GM19324 (cell line): Measurements from ENCODE around the gene DIPK1B.

Experiments
- ATAC-seq: cut with Tn5 transposase; IDR thresholded peaks from one replicate; pipeline ENCODE4 v1.9.1; 2021; ENCODE audit warnings: mild to moderate bottlenecking, moderate library complexity; ENCODE audit not compliant: unreplicated experiment, low FRiP score

Gene DIPK1B

DNA sequence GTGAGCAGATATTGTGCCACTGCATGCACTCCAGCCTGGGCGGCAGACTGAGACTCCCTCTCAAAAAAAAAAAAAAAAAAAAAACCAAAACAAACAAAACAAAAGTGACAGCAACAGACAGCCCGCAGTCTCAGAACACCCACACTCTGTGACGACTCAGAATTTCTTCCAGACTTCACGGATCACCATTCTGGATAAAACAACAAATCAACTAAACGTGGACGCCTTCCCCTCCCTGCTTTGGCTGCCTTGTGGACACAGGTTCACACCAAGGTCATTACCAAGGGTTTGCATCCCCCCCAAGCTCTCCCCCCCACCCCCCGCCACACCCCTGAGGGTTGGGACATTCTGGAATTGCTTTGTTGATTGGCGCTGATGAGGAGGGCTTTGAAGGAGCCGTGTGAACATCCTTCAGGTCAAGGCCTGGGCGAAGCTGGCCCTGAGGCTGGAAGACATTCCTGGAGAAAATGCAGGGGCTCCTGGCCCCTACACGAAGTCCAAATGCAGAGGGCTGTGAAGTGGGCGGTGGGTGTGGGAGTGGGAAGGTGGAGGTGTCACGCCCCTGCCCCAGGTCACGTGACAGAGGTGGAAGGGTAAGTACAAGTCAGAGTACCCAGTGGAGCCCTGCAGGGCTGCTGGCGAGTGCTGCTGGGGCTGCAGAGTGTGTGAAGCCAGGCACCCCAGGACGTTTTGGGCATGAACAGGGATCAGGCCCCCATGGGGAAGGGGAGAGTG, 20.2 kb downstream of the DIPK1B start:
- no peak for ATAC-seq

DNA sequence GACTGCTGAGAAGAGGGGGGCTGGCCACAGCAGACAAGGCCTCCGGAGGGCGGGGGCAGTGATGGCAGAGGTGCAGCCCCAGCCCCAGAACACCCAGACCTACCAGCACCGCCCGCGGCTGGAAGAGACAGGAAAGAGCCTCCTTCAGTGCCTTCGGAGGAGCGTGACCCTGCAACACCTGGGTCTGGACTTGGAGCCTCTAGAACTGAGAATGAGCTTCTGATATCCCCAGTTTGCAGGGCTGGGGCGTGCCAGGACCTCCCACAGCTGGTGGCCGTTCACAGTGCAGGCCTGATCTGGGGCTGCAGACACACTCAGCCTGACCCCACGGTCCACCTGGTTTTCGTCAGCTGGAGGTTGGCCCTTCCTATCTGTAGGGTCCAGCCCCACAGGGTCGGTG, 21.2 kb downstream of the DIPK1B start:
- no peak for ATAC-seq

DNA sequence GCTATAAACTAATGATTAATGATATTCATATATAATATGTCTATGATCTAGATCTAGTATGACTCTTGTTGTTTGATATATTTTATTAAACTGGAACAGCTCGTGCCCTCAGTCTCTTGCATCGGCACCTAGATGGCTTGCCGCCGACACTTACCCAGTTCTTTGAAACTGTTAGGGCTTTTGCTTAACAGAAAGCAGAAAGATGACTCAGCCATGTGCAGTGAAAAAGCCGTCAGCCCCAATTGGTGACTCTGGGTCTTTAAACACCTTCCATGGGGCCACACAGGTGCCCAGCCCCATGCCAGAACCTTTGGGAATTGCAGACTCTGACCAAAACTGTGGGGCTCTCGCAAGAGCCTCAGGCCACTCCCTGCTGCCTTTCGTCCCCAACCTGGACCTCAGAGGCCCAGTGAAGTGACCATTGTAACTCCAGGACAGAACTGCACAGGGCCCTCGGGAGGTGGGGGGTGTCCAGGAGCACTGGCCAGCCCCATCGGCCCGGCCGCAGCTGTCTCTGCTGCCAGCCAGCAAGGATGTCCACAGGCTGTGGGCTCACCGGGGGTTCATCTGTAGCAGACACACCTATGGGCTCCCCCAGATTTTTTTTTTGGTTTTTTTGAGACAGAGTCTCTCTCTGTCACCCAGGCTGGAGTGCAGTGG, 22.6 kb downstream of the DIPK1B start:
- no peak for ATAC-seq

DNA sequence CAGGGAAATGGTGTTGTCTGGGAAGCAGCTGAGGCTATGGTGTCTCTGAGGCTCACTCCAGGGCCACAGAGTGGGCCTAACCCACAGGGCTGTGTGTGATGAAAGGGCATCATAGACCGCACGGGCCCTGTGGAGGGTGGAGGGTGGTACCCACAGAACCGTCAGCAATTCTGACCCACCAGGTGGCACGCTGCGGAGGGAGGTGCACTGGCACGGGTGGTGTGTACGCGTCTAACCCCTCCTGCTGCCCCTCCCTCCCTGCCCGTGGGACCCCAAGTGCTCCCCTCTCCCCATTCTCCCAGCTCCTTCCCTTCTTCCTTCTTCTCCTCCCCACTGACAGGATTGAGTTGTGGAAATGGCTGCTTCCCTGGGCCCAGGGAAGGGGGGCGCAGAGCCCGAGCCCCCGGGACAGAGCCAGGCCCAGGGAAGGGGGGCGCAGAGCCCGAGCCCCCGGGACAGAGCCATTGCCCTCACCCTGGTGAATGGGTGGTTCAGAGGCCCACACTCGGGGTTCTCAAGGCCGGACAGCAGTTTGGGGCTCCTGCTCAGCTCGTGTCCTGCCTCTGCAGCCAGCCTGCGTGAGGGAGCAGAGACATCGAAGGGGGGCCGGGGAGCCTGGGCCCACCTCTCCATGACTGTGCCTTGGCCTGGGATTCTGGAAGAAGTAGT, 23.6 kb downstream of the DIPK1B start:
- no peak for ATAC-seq

DNA sequence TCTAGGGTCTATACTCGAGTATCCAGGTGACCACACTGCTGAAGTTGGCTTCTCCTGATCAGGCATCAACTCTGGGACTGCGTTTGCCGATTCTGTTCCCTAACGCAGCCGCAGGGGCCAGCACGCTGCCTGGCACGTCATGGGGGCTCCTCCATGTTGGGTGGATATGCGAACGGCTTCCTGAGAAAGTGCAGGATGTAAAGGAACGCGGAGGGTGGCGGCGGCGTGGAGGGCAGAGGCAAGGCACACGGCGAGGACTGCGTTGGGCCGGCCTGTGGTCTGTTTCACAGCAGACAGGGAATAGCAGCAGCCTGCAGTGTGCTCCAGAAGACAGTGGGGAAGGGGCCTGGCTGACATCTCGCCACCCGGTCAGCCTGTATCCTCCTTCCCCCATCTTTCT, 26.6 kb downstream of the DIPK1B start:
- no peak for ATAC-seq

DNA sequence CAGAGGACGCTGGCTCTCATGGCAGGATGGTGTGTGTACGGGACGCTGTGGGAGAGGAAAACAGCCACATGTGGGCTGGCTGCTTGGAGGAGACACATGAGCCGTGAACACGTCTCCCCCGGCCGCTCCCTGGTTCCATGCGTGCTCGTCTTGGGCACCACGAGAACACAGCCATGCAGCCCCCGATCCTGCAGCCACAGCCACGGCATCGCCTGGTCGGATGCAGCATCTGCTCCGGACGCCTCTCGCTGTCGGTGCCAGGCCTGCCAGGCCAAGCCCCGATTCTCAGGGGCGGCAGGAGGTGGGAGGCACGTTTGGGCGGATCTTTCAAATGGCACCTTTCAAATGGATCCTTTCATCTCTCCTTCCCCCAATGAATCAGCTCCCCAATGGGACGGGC, 27.1 kb downstream of the DIPK1B start:
- no peak for ATAC-seq

DNA sequence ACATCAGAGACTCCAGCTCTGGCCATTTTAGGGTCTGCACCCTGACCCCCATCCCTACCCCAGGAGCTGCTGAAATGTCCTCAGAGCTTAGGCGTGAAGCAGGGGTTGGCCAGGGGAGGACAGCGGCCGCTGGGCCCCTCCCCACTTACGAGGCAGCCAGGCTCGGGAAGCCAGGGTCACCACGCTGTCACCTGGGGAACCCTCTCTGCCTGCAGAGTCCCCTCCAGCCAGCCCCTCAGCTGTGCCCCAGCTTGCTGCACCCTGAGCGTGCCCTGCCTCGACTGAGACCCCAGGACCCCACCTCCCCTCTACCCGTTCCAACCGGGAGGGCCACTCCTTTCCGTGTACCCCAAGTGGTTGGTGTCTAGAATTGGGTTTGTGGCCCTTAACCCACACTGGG, 27.7 kb downstream of the DIPK1B start:
- no peak for ATAC-seq

DNA sequence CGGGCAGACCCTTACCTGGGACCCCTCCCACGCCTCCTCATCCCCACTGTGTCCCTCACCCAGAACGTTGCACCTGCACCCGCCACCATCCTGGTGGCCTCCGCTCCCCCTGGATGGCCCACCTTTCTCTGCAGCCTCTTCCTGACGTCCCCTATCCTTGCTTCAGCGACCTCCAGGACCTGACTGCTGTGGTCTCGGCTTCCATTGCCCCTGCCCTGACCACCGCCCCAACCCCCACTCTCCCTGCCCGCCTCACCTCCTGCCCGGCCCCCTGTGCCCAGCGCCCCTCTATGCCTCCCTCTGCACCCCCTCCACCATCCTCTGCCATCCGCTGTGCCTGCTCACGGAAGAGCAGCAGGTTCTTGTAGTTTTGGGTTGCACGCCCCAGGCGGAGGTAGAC, 28.1 kb downstream of the DIPK1B start:
- ATAC-seq: no peak

DNA sequence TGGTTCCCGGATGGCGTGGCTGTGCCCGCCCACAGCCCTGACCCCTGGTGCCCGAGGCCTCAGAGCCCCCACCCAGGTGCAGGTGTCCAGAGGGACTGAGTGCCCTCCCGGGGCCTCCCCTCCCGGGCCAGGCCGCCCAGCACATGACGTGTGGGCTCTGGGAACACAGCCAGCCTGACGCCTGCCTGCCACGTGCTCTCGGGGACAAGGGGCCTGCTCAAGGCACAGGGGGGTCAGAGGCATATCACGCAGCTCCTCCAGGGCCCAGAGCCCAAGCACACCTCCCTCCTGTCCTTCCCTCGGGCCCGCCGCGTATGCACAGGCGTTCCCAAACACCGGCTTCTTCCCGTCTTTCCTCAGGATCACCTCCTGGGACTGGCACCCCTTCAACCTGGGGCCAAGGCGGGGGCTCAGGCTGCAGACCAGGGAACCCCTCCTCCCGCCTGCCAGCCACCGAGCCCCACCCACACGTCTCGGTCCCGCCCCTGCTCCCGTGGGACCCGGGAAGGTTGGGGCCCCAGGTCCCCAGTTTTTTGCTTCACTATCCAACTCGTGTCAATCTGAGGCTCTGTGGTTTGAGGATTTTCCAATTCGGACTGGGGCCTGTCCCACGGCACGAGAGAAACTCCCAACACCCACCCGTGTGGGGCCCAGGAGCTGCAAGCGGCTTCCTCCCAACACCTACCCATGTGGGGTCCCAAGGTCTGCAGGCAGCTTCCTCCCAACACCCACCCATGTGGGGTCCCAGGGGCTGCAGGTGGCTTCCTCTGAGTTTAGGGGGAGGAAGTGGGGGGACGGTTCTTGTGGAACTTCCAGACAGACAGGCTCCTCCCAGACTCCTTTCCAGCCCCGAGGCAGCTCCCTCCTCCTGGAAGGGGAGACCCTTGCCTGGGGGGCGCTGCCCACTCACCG, 28.9 kb downstream of the DIPK1B start:
- no peak for ATAC-seq

DNA sequence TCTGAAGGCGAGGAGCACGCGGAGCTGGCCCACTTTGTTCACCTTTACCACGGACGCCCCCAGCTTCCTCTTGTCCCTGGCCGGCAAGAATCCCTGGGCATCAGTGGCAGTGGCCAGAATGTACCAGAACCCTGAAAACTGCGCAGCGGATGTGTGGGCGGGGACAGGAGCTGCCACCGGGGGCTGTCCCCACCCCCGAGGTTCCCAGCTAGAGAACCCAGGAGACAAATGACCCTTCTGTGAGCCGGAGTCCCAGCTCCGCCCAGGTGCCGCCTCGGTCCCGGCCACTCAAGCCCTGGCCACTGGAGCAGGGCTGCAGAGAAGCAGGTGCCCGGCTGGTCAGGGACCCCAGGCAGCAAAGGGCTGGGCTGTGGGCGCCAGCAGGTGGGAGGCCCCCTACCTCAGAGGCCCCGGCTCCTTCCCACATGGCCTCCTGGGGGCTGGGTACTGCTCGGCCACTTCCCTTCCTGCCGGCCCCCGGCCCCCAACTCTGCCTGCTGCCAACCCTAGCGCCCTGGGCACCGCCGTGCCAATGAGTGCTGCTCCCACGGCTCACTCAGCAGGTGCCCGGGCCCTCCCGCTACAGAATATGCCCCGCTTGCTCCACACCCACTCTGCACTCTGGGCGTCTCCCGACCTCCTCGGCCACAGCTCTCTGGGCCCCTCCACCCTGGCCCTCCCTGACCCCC, 29.7 kb downstream of the DIPK1B start:
- ATAC-seq: no peak

DNA sequence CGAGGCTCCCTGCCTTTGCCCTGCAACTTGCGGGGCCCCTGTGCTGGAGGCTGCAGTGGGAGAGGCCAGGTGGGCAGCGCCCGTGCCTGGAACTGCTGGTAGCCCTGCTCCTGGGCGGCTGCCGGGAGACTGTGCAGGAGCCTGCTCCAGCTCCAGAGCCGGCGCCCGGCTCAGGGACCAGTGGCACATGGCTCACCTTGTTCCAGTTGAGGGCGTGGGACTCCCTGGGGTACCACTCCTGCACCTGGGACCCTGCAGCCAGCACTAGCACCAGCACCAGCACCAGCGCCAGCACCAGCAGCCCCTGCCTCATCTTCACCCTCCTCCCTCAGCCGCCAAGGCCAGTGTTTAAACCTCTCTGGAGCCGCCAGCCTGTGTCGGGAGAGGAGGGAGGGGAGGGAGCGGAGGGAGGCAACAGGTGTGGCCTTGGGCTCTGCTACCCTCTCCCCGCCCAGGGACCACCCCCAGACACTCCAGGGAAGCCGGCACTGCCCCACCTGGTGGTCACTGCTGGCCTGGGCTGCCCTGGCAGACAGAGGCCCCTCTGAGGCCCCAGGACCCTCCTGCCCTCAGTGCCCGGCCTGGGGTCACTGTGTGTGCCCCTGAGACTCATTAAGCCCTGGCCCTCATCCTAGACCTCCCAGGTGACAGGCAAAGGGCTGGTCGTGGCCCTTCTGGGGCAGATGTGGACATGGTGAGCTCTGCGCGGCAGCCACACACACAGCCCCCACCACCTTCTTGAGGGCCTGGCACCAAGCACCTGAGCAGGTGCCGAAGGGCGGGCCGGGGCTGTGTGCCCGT, 30.4 kb downstream of the DIPK1B start, which contains the start of gene LCN10:
Gene LCN10 (minus strand): TSS at position 350 of the 801 bp plus-strand sequence. CDS start 37 bp downstream, at position 313.
- no peak for ATAC-seq

DNA sequence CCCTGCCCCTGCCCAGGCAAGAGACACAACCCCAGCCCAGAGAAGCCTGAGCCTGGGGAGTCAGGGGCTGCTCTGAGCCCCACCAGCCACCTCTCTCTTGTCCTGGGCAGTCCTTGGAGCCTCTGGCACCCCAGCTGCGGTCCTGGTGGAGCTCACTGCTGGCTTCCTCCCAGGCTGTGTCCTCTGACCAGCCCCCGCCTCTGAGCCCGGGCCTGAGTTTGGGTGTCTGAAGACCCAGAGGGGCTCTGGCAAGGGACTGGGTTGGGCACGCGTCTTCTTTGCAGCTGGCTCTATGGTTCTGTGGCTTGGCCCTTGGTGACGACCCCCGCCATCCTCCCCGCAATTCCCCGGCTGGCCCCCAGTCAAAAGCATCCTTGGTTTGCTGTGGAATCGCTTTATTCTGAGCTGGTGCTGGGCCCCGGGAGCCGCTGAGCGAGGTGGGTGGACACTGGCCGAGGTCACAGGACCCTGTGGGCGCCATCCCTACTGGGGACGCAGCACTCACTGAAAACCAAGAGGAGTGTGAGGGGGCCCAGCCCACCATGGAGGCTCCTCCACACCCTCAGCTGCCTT, 31.4 kb downstream of the DIPK1B start:
- ATAC-seq: no peak

DNA sequence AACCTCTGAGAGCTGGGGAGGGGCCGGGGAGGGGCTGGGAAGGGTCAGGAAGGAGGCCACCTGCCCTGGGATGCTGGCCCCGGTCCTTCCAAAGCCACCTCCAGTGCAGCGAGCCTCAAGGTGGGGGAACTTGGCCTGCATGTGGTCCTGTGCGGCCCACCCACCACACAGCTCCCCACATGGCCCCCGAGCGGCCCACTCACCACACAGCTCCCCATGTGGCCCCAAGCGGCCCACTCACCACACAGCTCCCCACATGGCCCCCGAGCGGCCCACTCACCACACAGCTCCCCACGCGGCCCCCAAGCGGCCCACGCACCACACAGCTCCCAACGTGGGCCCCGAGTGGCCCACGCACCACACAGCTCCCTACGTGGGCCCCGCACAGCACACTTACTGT, 32.4 kb downstream of the DIPK1B start:
- ATAC-seq: no peak

DNA sequence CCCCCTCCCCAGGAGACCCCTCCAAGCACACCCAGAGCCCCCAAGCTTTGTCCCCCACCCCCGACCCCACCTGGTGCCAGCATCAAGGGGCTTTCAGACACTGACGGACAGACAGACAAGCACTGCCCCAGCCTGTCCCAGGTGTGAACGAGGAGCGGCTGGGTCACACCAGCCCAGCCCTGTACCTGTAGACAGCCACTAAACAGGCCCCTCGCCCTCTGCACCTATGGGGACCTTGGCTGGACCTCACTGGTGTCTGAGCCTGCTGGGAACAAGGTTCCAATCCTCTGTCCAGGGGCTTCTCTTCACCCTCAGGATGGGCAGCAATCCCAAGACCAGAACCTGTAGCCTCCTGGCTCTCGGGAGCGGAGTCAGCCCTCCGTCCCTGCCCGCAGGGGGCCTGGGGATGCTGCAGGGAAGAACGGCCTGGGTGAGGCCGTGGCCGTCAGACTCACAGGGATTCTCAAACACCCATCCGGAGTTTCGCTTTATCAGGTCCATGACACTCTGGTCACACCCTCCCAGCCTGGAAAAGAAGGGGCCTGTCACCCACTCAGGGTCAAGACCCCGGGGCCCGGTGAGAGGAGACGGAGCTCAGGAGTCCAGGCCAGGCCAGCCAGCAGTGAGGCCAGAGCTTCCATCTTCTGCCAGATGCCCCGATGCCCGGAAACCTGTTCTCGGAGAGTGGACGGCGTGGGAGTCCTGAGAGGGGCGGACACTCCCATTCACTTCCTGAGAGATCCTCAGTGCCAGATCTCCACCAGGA, 33.2 kb downstream of the DIPK1B start:
- no peak for ATAC-seq

DNA sequence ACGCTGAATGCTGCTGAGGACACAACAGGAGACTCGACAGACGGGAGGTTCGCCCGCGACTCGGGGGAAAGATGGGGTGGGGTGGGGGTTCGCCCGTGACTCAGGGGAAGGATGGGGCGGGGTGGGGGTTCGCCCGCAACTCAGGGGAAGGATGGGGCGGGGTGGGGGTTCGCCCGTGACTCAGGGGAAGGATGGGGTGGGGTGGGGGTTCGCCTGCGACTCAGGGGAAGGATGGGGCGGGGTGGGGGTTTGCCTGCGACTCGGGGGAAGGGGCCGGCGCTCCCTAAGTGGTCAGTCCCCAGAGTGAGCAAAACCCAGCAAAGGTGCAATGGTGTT, 33.8 kb downstream of the DIPK1B start:
- no peak for ATAC-seq

DNA sequence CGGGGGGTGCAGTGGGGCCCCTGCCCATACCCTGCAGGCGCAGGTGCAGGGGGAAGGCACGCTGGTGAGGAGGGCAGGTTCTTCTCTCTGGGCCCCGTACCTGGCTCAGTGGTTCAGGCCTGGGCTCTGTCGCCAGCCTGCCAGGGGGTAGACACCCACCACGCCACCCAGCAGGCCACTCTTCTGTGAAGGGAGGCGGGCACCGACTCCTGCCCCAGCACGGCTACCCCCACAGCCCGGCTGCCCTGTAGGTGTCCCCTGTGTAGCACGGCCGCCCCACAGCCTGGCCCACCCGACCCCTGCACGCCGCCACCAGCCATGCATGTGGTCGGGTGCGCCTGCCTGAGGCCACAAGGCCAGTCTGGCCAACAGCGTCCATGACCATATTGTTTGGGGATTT, 34.2 kb downstream of the DIPK1B start:
- ATAC-seq: no peak

DNA sequence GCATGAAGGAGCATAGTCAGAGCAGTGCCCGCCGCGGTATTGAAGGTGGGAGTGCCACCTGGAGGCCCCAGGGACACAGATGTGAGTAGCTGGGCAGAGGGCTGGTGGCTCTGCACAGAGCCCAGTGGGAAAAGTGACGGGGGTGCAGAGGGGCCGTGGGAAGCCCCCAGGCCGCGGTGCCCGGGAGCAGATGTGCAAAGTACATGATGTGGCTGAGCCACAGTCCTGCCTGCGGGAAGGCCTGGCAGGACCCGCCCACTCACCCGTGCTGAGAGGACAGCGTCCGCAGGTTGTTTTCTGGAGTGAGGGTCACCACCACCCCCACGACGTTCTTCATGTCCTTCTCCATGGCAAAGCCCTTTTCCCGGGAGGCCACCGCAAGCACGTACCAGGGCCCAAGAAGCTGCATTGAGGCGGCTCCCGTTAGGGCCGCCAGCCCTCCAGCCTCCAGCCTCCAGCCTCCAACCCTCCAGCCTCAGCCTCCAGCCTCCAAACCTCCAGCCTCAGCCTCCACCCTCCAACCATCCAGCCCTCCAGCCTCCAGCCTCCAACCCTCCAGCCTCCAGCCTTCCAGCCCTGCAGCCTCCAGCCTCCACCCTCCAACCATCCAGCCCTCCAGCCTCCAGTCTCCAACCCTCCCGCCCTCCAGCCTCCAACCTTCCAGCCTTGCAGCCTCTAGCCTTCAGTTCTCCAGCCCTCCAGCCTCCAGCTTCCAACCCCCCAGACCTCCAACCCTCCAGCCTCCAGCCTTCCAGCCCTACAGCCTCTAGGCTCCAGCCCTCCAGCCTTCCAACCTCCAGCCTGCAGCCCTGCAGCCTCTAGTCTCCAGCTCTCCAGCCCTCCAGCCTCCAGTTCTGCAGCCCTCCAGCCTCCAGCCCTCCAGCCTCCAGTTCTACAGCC, 35.0 kb downstream of the DIPK1B start:
- ATAC-seq: no peak
